Activated CD8-positive, alpha-beta memory T cell treated with anti-CD3 and anti-CD28 coated beads for 48 hours (primary cell): Measurements from ENCODE around the gene ZNHIT3.
"Not testable (repeated sequence)": the region's sequence is repeated elsewhere in the genome, so short reads cannot be mapped to it uniquely, and the experiment has no call there.

ENCODE experiments used
- DNase-seq, 3 experiments: peaks; one replicate each; pipeline ENCODE4 v3.0.0-alpha.2; 2020; ENCODE audit warnings: low read depth in 2 of 3, low spot score in 2 of 3

The ZNHIT3 gene

DNA sequence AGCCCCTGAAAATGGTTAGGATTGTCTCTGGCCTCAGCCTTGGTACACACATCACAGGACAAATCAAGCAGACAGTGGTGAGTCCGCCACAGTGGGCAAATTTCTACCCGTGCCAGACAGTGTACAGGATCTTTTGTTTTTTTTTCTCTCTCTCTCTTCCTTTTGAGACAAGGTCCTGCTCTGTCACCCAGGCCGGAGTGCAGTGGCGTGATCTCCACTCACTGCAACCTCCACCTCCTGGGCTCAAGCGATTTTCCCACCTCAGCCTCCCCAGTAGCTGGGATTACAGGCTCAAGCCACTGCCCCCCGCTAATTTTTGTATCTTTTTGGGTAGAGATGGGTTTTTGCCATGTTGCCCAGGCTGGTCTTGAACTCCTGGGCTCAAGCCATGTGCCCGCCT lies 2.5 kb upstream of the ZNHIT3 start:
- not testable (repeated sequence) for DNase-seq

DNA sequence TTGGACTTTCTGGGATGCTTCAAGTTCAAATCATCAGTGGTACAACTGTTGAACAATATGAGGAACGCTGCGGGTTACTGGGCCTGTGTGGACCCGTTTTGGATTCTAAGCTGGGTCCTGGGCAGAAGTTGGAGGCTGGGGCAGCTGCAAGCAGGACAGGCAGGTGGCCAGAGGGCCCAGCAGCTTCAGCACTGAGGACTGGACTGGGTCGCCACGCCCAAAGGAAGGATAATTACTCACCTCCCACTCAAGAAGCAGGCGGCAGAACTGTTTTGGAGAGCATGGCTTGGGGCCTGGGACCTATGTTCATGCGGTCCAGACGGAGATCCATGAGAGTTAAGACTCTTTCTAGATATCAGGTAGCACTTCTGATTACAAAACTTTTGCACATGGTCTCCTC lies 1.5 kb upstream of the ZNHIT3 start:
- DNase-seq: no peak

GRCh38 chr17:36485805-36486203 lies 677 bp upstream of the ZNHIT3 start:
- DNase-seq: no peak

- DNase-seq: no peak
Measured at GRCh38 chr17:36493956-36494355, 7.5 kb downstream of the ZNHIT3 start.

- DNase-seq: no peak
Measured at GRCh38 chr17:36494674-36495073, 8.2 kb downstream of the ZNHIT3 start.

GRCh38 chr17:36495076-36495578 lies 8.6 kb downstream of the ZNHIT3 start:
- no peak for DNase-seq

- no peak for DNase-seq
Measured at GRCh38 chr17:36496018-36496789, 9.7 kb downstream of the ZNHIT3 start.

- no peak for DNase-seq
Measured at GRCh38 chr17:36498155-36498554, 11.7 kb downstream of the ZNHIT3 start.

DNA sequence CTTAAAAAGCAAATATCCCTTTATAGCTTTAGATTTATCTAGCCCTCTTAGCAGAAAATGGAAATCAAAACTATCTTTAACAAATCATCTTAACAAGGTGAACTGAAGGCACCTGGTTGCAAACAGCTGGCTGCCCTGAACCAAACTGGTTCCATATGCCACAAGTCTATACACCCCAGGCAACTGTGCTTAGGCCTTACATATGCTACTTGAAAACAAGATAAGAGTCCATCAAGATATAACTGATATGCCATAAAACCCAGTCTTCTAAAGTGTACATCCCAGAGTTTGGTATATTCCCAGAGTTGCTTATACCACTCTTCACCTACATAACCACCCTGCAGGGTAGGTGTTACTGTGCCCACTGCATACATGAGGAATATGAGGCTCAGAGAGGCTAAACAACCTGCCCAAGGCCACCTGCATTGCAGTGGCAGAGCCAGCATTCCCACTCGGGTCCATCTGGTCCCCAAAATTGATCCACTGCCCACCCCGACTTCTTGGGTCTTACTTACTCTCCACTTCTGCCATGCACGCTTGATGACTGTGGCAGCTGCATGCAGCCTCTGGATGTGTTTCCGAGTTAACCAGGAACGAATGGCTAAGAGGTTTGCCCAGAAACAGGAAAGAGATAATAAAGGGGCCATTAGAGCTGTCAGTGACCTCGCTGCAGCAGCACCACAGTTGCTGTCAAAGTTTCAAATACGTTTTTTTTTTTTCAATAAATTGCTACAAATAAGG lies 12.2 kb downstream of the ZNHIT3 start:
- no peak for DNase-seq

DNA sequence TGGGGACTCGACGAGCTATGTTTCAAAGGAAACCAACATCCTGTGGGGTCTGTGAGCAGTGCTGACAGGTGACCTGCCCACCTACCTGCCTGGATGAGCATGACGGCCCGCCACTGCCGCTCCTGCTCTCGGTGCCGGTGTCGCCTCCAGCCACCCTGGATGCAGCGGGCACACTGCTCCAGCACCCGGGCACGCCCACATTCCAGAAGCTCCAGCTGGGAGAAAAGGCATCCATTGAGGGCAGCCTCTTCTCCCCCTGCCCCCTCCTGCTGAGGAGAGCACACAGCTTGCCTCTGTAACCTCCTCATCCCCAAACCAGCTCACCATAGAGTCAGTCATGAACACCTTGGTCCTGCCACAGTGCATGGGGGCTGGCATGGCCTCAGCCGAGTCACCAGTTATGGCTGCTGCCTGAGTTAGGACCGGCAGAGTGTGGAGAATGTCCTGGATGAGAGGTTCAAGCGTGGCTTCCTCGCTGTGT lies 14.3 kb downstream of the ZNHIT3 start:
- no peak for DNase-seq

DNA sequence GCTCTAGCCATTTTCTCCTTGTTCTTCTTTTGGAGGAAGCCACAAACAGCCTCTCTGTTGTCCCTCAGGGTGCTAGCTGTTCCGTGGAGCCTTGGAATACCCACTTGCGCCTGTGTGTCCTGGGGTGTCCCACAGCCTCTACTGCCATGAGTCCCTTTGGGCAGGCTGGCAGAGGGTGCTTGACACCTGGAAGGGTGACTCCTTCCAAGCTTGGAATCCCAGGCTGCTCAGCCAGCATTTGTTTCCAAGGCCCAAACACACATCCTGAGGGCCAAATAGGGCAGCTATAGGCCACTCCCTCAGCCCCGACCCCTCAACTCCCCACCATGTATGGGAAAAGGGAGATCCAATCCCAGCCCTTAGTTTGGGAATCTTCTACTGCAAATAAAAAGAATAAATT lies 14.9 kb downstream of the ZNHIT3 start:
- DNase-seq: no peak

DNA sequence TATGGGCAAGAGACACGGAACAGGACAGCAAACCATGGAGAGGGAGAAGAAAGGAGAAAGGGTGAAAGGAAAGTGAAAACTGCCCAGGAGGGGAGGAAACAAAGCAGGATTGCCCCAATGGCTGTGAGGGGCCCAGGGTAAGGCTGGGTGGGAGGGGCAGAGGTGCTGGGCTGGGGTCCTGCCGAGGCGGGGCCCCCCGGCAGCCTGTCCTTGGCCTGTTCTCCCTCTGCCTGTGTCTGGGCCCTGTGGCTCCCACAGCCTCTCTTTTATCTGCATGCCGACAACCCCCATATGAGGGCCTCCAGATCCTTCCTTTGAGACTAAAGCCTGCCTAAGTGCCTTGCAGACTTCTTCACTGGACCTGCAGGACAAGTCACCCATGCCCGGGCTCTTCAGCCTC lies 15.5 kb downstream of the ZNHIT3 start:
- DNase-seq: no peak

GRCh38 chr17:36503456-36504155 lies 17.1 kb downstream of the ZNHIT3 start:
- DNase-seq: no peak

GRCh38 chr17:36504156-36504545 lies 17.7 kb downstream of the ZNHIT3 start:
- DNase-seq: no peak

GRCh38 chr17:36505171-36505570 lies 18.7 kb downstream of the ZNHIT3 start:
- no peak for DNase-seq

- no peak for DNase-seq
Measured at GRCh38 chr17:36506249-36506826, 19.9 kb downstream of the ZNHIT3 start.

- DNase-seq: no peak
Measured at GRCh38 chr17:36506831-36507230, 20.4 kb downstream of the ZNHIT3 start.

DNA sequence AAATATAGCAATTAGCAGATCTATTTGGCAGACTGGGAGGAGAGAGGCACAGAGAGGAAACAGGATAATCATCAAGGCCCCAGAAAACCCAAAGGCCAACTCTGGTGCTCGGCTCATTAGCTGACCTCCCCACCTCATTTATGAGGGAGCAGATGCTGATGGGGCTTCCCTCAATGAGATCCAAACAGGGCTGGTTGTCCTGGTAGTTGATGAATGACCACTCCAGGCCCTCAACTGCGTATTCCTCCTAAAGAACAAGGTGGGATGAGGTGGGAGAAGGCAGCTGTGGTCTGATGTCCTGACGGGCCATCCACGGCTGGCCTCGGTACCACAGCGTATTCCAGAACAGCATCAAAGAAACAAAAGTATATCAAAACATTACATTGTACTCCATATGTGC lies 20.8 kb downstream of the ZNHIT3 start:
- no peak for DNase-seq

DNA sequence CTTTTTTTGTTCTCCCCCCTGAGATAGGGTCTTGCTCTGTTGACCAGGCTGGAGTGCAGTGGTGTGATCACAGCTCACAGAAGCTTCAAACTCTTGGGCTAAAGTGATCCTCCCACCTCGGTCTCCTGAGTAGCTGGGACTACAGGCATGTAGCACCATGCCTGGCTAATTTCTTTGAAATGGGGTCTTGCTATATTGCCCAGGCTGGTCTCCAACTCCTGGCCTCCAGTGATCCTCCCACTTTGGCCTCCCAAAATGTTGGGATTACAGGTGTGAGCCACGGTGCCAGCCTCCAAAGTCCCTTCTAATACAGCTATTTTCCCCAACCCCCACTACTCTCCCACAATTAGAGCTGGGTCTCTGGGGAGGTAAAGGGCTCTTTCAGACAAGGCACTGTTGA lies 22.0 kb downstream of the ZNHIT3 start:
- DNase-seq: not testable (repeated sequence)

- no peak for DNase-seq
Measured at GRCh38 chr17:36509272-36509985, 22.9 kb downstream of the ZNHIT3 start.

- no peak for DNase-seq
Measured at GRCh38 chr17:36510636-36511035, 24.2 kb downstream of the ZNHIT3 start.
